Frontal cortex (tissue), 4 donors: ENCODE data around the gene ZDHHC24. TPM values are rescaled to one million over a fixed set of nuclear protein-coding genes. Genes with fewer than 3 reads are reported as not detected.
A peak's percentile ranks its signal among the peaks of the same experiment; 100 is the strongest.

Source experiments
- DNase-seq, 2 donors: peaks; one replicate each; pipeline ENCODE4 v3.0.0; 2012; ENCODE audit warnings: low spot score in 2 of 2
- FAIRE-seq: peaks from 2 replicates; lab custom pipeline; 2012; peaks lifted over from hg19 to GRCh38; lab: Jason Lieb, UNC
- total RNA-seq: library from RNA; depleted of rRNA; stranded (reverse); fragments of >200 nt; gene quantifications from one replicate; pipeline ENCODE4 v1.2.3, GENCODE V29; 2014
- donor health status: control.
- donor health status: control.
- donor health status: control.

ZDHHC24 gene
- total RNA-seq, 1 donor from 2014 or later = 5.3 TPM

DNA sequence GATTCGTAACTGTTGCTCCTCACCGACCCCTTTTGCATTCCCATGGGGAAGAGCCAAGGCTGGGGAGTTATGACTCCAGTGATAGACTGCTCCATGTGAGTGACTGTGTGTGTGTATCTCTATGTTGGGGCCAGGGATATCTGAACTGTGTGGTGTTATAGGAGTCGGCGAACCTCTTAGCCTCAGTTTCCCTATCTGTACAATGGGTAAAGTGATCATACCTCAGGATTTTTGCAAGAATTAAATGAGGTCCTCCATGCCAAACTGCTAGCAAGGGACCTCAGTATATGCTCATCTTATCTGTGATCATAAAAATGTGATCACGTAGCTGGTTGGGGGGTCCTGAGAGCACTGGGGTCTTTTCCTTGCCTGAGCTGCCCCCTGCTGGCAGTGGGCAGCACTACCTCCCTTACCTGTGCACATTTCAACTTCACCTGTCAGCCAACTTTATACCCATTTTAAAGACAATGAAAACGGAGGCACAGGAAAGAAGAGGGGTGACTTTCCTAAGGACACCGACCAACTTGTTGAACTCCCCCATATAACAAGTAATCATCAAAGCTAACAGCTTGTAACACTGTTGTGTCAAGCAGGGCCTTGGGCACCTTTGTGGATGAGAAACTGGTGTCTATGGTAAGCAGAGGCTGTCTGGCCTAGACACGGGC, 67.0 kb downstream of the ZDHHC24 start:
- FAIRE-seq (no peak), DNase-seq (no peak)

DNA sequence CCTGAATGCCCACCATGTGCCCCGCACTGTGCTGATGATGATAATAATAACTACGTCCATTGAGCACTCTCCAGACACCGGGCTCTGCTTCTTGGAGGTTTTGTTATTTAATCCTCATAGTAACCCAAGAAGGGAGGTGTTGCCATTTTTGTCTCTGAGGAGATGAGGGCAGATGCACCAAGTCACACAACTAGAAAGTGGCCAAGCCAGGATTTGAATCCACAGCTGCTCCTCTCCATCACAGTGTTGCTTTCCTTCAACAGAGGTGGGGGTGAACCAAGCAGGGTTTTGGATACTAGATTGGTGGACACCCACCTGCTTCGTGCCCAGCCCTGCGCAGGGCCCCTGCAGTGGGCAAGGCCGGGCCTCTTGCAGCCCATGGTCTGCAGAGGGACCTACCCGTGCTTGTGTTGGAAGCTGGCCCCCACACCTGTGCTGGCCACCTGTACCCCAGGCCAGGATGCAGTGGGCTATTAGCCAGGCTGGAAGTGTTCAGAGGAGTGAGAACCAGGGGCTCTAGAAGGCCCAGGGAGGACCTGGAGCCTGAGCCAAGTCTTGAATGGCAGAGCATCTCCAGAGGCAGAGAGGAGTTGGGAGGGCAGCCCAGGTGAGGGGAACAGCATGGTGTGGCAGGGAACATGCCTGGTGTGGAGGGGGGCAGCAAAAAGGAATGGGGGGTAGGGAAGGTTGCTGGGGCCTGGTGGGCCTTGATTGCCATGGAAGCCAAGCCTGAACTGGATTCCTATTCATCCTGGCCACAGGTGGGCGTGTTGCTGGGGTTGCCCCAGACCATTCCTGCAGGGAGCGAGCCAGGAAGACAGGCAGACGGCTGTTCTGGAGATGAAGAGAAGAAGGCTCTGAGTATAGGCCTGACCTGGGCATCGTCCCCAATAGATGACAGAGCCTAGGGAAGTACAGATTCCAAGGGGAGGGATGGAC, 68.3 kb downstream of the ZDHHC24 start:
- no peak for DNase-seq
- no peak for FAIRE-seq

DNA sequence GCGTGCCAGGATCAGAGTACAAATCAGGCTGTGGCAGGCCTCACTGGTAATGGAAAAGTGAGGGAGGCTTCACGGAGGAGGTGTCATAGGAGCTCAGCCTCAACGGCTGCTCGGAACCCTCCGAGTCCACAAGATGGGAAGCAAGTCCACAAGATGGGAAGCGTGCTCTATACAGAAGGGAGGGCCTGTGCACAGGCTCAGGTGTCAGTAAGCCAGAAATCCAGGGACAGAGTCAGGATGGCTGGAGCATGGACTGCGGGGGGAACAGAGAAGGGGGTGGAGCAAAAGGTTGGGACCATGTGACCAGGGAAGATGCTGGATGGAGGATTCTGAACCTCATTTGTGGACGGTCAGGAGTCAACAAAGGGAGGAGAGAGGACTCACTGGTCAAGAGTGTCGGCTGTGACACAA, 69.0 kb downstream of the ZDHHC24 start:
- FAIRE-seq = no peak
- DNase-seq = peak in 1 of 2 donors; percentile 54

DNA sequence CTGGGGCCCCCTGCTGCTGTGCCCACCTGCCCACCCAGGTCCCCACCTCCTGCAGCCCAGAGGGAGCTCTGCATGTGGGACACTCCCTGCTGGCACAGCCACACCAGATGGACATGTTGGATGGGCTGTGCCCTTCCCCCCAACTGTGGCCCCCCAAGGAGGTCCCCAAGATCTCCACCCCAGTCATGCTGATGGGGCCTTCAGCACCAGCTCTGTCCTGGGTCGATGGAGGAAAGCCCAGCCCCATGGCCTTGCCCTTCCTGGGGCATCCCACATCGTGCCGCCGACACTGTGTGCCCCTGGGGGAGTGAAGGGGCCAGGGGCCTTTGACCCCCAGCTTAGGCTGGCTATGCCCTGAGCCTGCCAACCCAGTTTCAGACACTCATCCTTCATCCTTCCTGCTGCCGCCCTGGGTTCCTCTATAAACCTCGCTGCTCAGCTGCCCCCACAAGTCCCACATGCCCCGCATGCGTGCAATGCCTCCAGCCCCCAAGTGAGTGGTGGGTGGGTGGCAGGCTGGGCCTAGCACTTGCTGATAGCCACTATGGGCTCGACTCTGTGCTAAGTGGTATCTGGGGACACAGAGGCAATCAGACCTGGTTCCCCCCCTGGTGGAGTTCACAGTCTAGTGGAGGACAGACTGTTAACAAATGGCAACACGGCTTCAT, 69.5 kb downstream of the ZDHHC24 start:
- DNase-seq (no peak), FAIRE-seq (no peak)

DNA sequence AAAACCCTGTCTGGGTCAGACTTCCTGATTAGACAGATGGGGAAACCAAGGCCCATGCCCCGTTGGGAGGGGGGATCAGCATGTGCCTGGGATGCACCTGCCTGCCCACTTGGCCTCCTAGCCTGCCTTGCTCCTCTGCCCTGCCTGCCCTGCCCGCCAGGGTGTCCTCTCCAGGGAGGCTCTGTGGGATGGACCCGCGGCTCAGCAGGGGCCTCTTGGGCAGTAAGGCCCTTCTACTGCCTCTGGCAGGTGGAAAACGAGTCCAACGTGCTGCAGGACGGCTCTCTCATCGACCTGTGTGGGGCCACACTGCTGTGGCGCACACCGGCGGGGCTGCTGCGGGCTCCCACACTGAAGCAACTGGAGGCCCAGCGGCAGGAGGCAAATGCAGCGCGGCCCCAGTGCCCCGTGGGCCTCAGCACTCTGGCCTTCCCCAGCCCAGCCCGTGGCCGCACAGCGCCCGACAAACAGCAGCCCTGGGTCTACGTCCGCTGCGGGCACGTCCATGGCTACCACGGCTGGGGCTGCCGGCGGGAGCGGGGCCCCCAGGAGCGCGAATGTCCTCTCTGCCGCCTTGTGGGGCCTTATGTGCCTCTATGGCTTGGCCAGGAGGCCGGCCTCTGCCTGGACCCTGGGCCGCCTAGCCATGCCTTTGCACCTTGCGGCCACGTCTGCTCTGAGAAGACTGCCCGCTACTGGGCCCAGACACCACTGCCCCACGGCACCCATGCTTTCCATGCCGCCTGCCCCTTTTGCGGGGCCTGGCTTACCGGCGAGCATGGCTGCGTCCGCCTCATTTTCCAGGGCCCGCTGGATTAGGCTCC, 70.3 kb downstream of the ZDHHC24 start:
- FAIRE-seq (no peak), DNase-seq (no peak)

DNA sequence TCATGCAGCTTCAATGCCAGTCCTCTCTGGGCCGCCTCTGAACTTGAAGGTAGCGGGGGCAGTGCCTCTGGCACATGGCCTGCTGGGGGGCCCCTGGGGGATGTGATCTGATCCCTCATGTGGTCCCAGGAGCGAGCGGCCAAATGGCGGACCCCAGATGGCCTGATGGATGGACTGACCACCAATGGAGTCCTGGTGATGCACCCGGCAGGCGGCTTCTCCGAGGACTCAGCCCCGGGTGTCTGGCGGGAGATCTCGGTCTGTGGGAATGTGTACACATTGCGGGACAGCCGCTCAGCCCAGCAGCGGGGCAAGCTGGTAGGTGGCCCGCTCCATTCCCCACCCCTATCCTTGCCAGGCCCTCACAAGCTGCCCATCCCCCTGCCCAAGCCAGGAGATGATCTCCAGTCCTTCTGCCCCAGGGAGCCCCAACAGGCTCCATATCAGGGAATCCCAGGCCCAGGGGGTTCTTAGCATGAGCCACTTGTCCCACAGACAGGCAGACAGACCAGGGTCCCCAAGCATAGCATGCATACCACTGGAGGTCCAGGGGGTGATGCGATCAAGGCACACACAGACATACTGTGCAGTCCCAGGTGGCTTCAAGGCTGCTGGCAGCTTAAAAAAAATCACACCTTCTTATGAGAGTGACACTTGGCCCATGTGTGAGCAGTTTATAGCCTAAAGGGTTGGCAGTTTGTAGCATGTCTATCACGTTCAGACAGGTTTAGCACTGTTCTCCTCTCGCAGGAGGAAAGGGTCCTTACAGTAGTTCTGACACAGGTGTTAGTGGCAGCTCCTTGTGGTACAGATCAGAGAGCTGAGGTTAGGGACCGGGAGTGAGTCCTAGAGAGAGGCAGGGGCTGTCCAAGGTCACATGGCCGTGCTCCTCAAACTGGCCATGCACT, 72.0 kb downstream of the ZDHHC24 start:
- DNase-seq (no peak), FAIRE-seq (no peak)

DNA sequence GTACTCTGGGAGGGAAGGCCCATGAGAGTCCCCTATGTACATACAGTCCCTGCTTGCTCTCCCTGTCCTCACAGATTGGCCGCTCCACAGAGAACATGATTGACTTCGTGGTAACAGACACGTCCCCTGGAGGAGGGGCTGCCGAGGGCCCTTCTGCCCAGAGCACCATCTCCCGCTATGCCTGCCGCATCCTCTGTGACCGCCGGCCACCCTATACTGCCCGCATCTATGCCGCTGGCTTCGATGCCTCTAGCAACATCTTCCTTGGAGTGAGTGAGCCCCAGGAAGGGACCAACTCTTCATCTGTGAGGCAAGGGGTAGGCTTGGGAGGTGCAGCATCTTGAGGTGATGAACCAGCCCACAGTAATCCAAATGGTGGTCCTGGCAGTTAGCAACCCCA, 72.7 kb downstream of the ZDHHC24 start:
- FAIRE-seq (no peak), DNase-seq (no peak)

DNA sequence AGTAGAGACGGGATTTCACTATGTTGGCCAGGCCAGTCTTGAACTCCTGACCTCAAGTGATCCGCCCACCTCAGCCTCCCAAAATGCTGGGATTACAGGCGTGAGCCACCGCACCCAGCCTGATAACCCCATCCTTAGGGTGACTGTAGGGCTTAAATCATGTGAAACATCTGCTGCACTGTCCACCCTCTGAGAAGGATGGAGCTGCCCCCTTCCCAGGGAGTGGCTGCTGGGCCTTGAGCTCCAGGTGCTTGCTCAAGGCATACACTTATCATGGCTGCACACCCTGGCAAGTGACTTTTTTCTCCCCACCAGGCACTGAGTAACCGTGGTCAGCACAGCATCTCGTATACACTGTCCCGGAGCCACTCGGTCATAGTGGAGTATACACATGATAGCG, 73.8 kb downstream of the ZDHHC24 start:
- FAIRE-seq = no peak
- no peak for DNase-seq

DNA sequence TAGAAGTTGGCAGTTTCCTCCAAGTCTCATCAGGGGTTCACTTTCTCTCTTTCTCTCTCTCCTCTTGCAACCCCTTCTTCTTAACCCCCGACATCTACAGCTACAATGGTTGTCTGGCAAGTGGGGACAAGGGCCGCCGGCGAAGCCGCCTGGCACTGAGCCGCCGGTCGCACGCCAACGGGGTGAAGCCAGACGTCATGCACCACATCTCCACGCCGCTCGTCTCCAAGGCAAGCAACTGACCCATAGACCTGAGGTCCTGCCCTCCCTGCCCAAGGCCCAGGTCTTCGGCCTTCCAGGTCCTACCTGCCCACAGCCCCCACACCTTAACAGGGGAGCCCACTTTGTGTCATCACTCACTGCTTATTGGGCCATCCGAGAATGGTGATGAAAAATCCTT, 74.7 kb downstream of the ZDHHC24 start:
- no peak for DNase-seq
- no peak for FAIRE-seq

Other genes with a start within 250 kb of the ZDHHC24 start
- 1.2 TPM for gene CD248, start 229.0 kb downstream of the ZDHHC24 start, total RNA-seq
- gene RIN1, start 209.6 kb downstream of the ZDHHC24 start, total RNA-seq = 0.82 TPM
- 19.2 TPM for gene BRMS1, start 200.9 kb downstream of the ZDHHC24 start, total RNA-seq
- 83.2 TPM for gene B4GAT1, start 198.4 kb downstream of the ZDHHC24 start, total RNA-seq
- 1.6 TPM for gene SLC29A2, start 174.3 kb downstream of the ZDHHC24 start, total RNA-seq
- under 0.01 TPM for gene NPAS4, start 125.0 kb downstream of the ZDHHC24 start, total RNA-seq
- 17.1 TPM for gene MRPL11, start 107.2 kb downstream of the ZDHHC24 start, total RNA-seq
- gene PELI3, start 79.1 kb downstream of the ZDHHC24 start, total RNA-seq = 13.5 TPM
- 39.1 TPM for gene DPP3, start 65.6 kb downstream of the ZDHHC24 start, total RNA-seq
- 41.2 TPM for gene BBS1, start 35.4 kb downstream of the ZDHHC24 start, total RNA-seq
- not detected for gene ACTN3, start 855 bp upstream of the ZDHHC24 start, total RNA-seq
- gene CTSF, start 22.6 kb upstream of the ZDHHC24 start, total RNA-seq = 34.6 TPM
- gene CCDC87, start 47.0 kb upstream of the ZDHHC24 start, total RNA-seq = 1.2 TPM
- gene CCS, start 47.1 kb upstream of the ZDHHC24 start, total RNA-seq = 19.2 TPM
- 24.1 TPM for gene RBM14, start 70.6 kb upstream of the ZDHHC24 start, total RNA-seq
- gene RBM4, start 92.7 kb upstream of the ZDHHC24 start, total RNA-seq = 137 TPM
- 102 TPM for gene RBM4B, start 131.8 kb upstream of the ZDHHC24 start, total RNA-seq
- gene SPTBN2, start 183.2 kb upstream of the ZDHHC24 start, total RNA-seq = 170 TPM